Endothelial cell of umbilical vein (primary cell): ENCODE measurements around the gene PDK1. TPM values are rescaled to one million over a fixed set of nuclear protein-coding genes. Genes with fewer than 3 reads are reported as not detected.

Source experiments
- BruUV-seq: library from RNA; stranded (reverse); fragments of 400-500 nt; replicated peaks from 2 replicates; lab custom pipeline; 2021; lab: Mats Ljungman, UMichigan
- CTCF ChIA-PET: fragments of 300-600, 350-600 bp; sonication (Branson Sonifier 250); formaldehyde crosslinking; loops from one replicate; lab custom pipeline; 2021; ENCODE audit warnings: antibody characterized with exemption, inconsistent platforms; lab: Charles Lee
- POLR2A ChIA-PET: fragments of 300-600, 350-600 bp; sonication (Branson Sonifier 250); formaldehyde crosslinking; loops from one replicate; lab custom pipeline; 2021; ENCODE audit warnings: antibody characterized with exemption, inconsistent platforms; lab: Charles Lee
- DNase-seq: peaks from one replicate; pipeline ENCODE4 v3.0.0-alpha.2; 2011; ENCODE audit warnings: low read depth, low spot score
- FAIRE-seq: peaks from 2 replicates; lab custom pipeline; 2011; peaks lifted over from hg19 to GRCh38; lab: Jason Lieb, UNC
- H2AFZ ChIP-seq: 2 replicates; pipeline ENCODE4 v1.6.0; 2012; ENCODE audit warnings: low read depth, low read length, control low read depth, inconsistent platforms
- H3K27ac ChIP-seq: 2 replicates; pipeline ENCODE4 v1.5.1; 2011; ENCODE audit warnings: low read depth, mild to moderate bottlenecking, control low read depth, low read length, moderate library complexity; ENCODE audit not compliant: insufficient read depth
- H3K27me3 ChIP-seq, 2 experiments: 2 replicates each; pipeline versions ENCODE4 v1.6.0 to v1.6.1; 2011; ENCODE audit warnings: low read length in 2 of 2, mixed read lengths in 1 of 2; ENCODE audit not compliant: control insufficient read depth in 2 of 2, insufficient read depth in 2 of 2
- H3K36me3 ChIP-seq, 2 experiments: 2 replicates in 1 of 2; 3 replicates in 1 of 2; pipeline ENCODE4 v1.5.1; 2011; ENCODE audit warnings: low read length in 2 of 2, mild to moderate bottlenecking in 1 of 2, moderate library complexity in 1 of 2; ENCODE audit not compliant: control insufficient read depth in 2 of 2, insufficient read depth in 2 of 2; ENCODE audit errors: extremely low read depth in 1 of 2
- H3K4me1 ChIP-seq: 3 replicates; pipeline ENCODE4 v1.5.1; 2011; ENCODE audit warnings: mild to moderate bottlenecking, low read length; ENCODE audit not compliant: control insufficient read depth, insufficient read depth; ENCODE audit errors: extremely low read depth
- H3K4me2 ChIP-seq: 2 replicates; pipeline ENCODE4 v1.6.1; 2011; ENCODE audit warnings: low read length, control low read depth, mixed read lengths; ENCODE audit not compliant: insufficient read depth
- H3K4me3 ChIP-seq, 3 experiments: fragments of 200-600 bp in 1 of 3; sonication (generic), shearing (Covaris generic) in 1 of 3; replicated peaks in 1 of 3; 2 replicates each; pipeline ENCODE4 v1.5.1; 2011 to 2016; ENCODE audit warnings: control low read depth in 3 of 3, low read length in 3 of 3, mild to moderate bottlenecking in 2 of 3, inconsistent platforms in 1 of 3, low read depth in 1 of 3, moderate library complexity in 1 of 3; ENCODE audit not compliant: insufficient read depth in 1 of 3
- H3K79me2 ChIP-seq: 2 replicates; pipeline ENCODE4 v1.6.0; 2012; ENCODE audit warnings: low read length, inconsistent platforms; ENCODE audit not compliant: control insufficient read depth, insufficient read depth
- H3K9ac ChIP-seq: replicated peaks from 2 replicates; pipeline ENCODE3; 2011; ENCODE audit warnings: low read length, control low read depth; ENCODE audit not compliant: insufficient read depth; ENCODE audit errors: extremely low read depth
- H3K9me1 ChIP-seq: replicated peaks from 3 replicates; pipeline ENCODE4 v1.6.0; 2011; ENCODE audit warnings: mild to moderate bottlenecking, low read length; ENCODE audit not compliant: control insufficient read depth, insufficient read depth; ENCODE audit errors: extremely low read depth
- H3K9me3 ChIP-seq: replicated peaks from 2 replicates; pipeline ENCODE4 v1.5.1; 2012; ENCODE audit warnings: low read length, inconsistent platforms; ENCODE audit not compliant: control insufficient read depth, insufficient read depth
- H4K20me1 ChIP-seq: replicated peaks from 2 replicates; pipeline ENCODE3; 2011; ENCODE audit warnings: mild to moderate bottlenecking, low read length; ENCODE audit not compliant: control insufficient read depth, insufficient read depth; ENCODE audit errors: extremely low read depth
- EZH2 ChIP-seq: IDR thresholded peaks from 2 replicates; pipeline ENCODE4 v1.6.1; 2012; ENCODE audit warnings: borderline replicate concordance, low read depth, mild to moderate bottlenecking, moderate library complexity, low read length, inconsistent platforms; ENCODE audit not compliant: severe bottlenecking
- FOS ChIP-seq: IDR thresholded peaks from 2 replicates; pipeline ENCODE4 v1.6.1; 2011; ENCODE audit warnings: mild to moderate bottlenecking, low read length, moderate library complexity, borderline replicate concordance; ENCODE audit not compliant: insufficient read depth
- GATA2 ChIP-seq: IDR thresholded peaks from 2 replicates; pipeline ENCODE4 v1.7.0; 2011; ENCODE audit warnings: low read depth, mild to moderate bottlenecking, moderate library complexity, mixed read lengths, low read length; ENCODE audit not compliant: insufficient read length, insufficient read depth
- JUN ChIP-seq: IDR thresholded peaks from 2 replicates; pipeline ENCODE4 v1.6.1; 2011; ENCODE audit warnings: borderline replicate concordance, low read depth; ENCODE audit not compliant: insufficient read length, insufficient read depth
- MAX ChIP-seq: IDR thresholded peaks from 2 replicates; pipeline ENCODE4 v1.6.1; 2011; ENCODE audit not compliant: insufficient read depth, insufficient read length
- MYC ChIP-seq: IDR thresholded peaks from one replicate; pipeline ENCODE4 v1.6.1; 2011; ENCODE audit warnings: mild to moderate bottlenecking, low read depth, low read length
- POLR2A ChIP-seq: IDR thresholded peaks from 2 replicates; pipeline ENCODE4 v1.6.1; 2012; ENCODE audit warnings: low read depth, mild to moderate bottlenecking, control low read depth, low read length
- POLR2AphosphoS5 ChIP-seq: IDR thresholded peaks from 2 replicates; pipeline ENCODE4 v1.6.1; 2012; ENCODE audit warnings: low read depth, mild to moderate bottlenecking, control low read depth, low read length, moderate library complexity; ENCODE audit not compliant: insufficient read depth
- dilution Hi-C: fragments of 300-500 bp; cut with MboI; formaldehyde crosslinking; loops from one replicate; pipeline ENCODE4 v1.15.0; 2019; ENCODE audit warnings: low sequenced_read_pairs; ENCODE audit not compliant: extremely low pct_ligation_motif_present
- intact Hi-C: fragments of 100-400 bp; cut with micrococcal nuclease; formaldehyde crosslinking; loops from one replicate; pipeline ENCODE4 v1.10.0; 2022
- polyA plus RNA-seq, 4 experiments: library from polyadenylated mRNA; depleted of rRNA in 3 of 4; stranded (reverse) in 3 of 4; unstranded in 1 of 4; fragments of >200 nt; gene quantifications; 2 replicates each; pipeline versions ENCODE4 v1.2.1 to v1.2.3, GENCODE V29; 2011 to 2012; ENCODE audit warnings: missing spikeins in 1 of 4
- total RNA-seq: library from RNA; stranded (reverse); gene quantifications from 2 replicates; pipeline ENCODE4 v1.2.3, GENCODE V29; 2021
- TF ChIP-seq, protein P1 (sequence below), 2 donors: IDR thresholded peaks; 1 replicate in 1 of 2; 2 replicates in 1 of 2; pipeline ENCODE4 v1.5.1; 2011; ENCODE audit warnings: low read length in 2 of 2, mild to moderate bottlenecking in 2 of 2, moderate library complexity in 2 of 2, control low read depth in 1 of 2, inconsistent platforms in 1 of 2, low read depth in 1 of 2; ENCODE audit not compliant: insufficient read depth in 1 of 2; ENCODE audit errors: extremely low read depth in 1 of 2

PDK1 gene
- total and polyA plus RNA-seq, 2 donors (not counting 3 experiments of a cell fraction or from before 2014, with no cell fraction given), result 3.7 to 16.9 TPM

DNA sequence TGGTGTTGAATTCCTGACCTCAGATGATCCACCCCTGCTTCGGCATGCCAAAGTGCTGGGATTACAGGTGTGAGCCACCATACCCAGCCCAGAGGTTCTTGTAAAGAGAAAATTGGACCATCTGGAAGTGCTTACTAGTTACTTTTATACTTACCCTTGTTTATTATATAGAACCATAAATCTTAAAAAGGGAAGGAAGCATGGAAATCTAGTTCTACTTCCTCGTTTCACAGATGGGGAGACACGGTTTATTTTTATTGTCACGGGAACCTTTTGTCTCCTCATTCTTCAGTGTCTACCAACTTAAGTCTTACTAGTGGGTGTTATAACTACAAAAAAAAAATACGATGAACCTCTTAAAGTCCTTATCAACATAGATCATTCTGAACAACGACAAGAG, 45.8 kb upstream of the PDK1 start:
- intact Hi-C loops, result no loop called here
- BruUV-seq, result no TSS peak

DNA sequence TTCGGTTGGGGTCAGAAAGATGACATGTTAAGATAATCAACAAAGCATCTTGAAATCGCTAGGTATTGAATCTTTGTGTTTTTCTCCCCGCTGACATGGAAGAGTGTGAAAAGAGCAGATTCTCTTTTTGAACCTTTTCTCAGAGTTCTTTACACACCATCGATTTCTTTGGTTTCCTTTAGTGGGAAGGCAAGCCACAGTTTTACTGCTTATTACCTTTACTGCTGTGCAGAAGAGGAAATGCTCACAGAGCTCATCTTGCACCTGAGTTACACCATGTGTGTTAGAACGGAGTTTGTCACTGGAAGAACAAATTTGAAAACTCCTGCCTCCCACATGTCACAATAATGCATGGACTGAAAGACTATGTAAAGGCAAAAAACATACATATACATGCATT, 45.3 kb upstream of the PDK1 start:
- H3K4me2 ChIP-seq, result no peak overlapping the region
- POLR2A ChIA-PET, result no interaction called here
- intact Hi-C loops, result no loop called here
- H3K4me3 ChIP-seq, result no peak overlapping the region
- H3K36me3 ChIP-seq, result peaks cover 0 to 2% of the 10 kb centered on the region in 2 experiments
- no peak overlapping the region for H2AFZ ChIP-seq
- no peaks in the 10 kb centered on the region for H3K4me1 ChIP-seq
- no peak for DNase-seq
- CTCF ChIA-PET, result no interaction called here
- no peak for TF ChIP-seq JUN
- no peak for TF ChIP-seq FOS
- no peak for TF ChIP-seq GATA2
- TF ChIP-seq, protein P1, sequence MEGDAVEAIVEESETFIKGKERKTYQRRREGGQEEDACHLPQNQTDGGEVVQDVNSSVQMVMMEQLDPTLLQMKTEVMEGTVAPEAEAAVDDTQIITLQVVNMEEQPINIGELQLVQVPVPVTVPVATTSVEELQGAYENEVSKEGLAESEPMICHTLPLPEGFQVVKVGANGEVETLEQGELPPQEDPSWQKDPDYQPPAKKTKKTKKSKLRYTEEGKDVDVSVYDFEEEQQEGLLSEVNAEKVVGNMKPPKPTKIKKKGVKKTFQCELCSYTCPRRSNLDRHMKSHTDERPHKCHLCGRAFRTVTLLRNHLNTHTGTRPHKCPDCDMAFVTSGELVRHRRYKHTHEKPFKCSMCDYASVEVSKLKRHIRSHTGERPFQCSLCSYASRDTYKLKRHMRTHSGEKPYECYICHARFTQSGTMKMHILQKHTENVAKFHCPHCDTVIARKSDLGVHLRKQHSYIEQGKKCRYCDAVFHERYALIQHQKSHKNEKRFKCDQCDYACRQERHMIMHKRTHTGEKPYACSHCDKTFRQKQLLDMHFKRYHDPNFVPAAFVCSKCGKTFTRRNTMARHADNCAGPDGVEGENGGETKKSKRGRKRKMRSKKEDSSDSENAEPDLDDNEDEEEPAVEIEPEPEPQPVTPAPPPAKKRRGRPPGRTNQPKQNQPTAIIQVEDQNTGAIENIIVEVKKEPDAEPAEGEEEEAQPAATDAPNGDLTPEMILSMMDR (IDR thresholded peaks at IDR 0.05; ENCODE audit: extremely low read depth in 1 of 2, insufficient read depth in 1 of 2, low read depth in 1 of 2, low read length in 2 of 2), result no peak
- TF ChIP-seq MAX, result no peak
- TF ChIP-seq POLR2A, result no peak
- TF ChIP-seq EZH2, result no peak
- no peak for TF ChIP-seq MYC
- no peak for TF ChIP-seq POLR2AphosphoS5
- FAIRE-seq, result no peak
- H3K9me1 ChIP-seq, result no peaks in the 10 kb centered on the region
- H3K27ac ChIP-seq, result no peak overlapping the region
- H4K20me1 ChIP-seq, result no peaks in the 10 kb centered on the region
- BruUV-seq, result no TSS peak
- H3K9me3 ChIP-seq, result peaks cover 4% of the 10 kb centered on the region
- dilution Hi-C loops, result no loop called here
- H3K27me3 ChIP-seq, result no peaks in the 10 kb centered on the region
- H3K79me2 ChIP-seq, result no peaks in the 10 kb centered on the region
- H3K9ac ChIP-seq, result no peak overlapping the region

More for the DNA sequence above, 45.8 kb upstream of the PDK1 start:
- no peaks in the 10 kb centered on the region for H4K20me1 ChIP-seq
- peaks cover 0 to 2% of the 10 kb centered on the region in 2 experiments for H3K36me3 ChIP-seq
- dilution Hi-C loops, result no loop called here
- DNase-seq, result no peak
- H3K9me1 ChIP-seq, result no peaks in the 10 kb centered on the region
- TF ChIP-seq JUN (no peak), MAX (no peak)
- TF ChIP-seq, protein P1 (IDR thresholded peaks at IDR 0.05; ENCODE audit: extremely low read depth in 1 of 2, insufficient read depth in 1 of 2, low read depth in 1 of 2, low read length in 2 of 2), result no peak
- H3K9ac ChIP-seq, result no peak overlapping the region
- no peak overlapping the region for H3K27ac ChIP-seq
- ChIA-PET CTCF (interaction anchor here (1.0 kb wide), 1 partner anchor 165 kb away, joined by 4 read pairs; no protein-coding TSS in a partner anchor), POLR2A (no interaction called here)
- no peaks in the 10 kb centered on the region for H3K27me3 ChIP-seq
- H3K4me2 ChIP-seq, result no peak overlapping the region
- no peaks in the 10 kb centered on the region for H3K79me2 ChIP-seq
- no peak overlapping the region for H3K4me3 ChIP-seq
- H3K9me3 ChIP-seq, result peaks cover 4% of the 10 kb centered on the region
- no peak overlapping the region for H2AFZ ChIP-seq
- no peak for FAIRE-seq
- no peaks in the 10 kb centered on the region for H3K4me1 ChIP-seq
